DND-41 (cell line): ENCODE measurements around the gene P2RY8.

Source experiments
- CTCF ChIP-seq: IDR thresholded peaks from 2 replicates; pipeline ENCODE4 v1.5.1; 2012; ENCODE audit warnings: borderline replicate concordance, low read length, moderate library complexity, mild to moderate bottlenecking; ENCODE audit not compliant: poor library complexity, severe bottlenecking; ENCODE audit errors: extremely low read depth
- EZH2 ChIP-seq: IDR thresholded peaks from 3 replicates; pipeline ENCODE4 v1.6.1; 2012; ENCODE audit warnings: borderline replicate concordance, low read depth, mild to moderate bottlenecking, moderate library complexity, low read length, inconsistent platforms; ENCODE audit not compliant: severe bottlenecking

- TF ChIP-seq CTCF (peak; percentile 48), EZH2 (no peak)
Observed at GRCh38 chrX:1481636-1482529, 55.1 kb downstream of the P2RY8 start.
